Esophagus squamous epithelium (tissue), 4 donors: Measurements from ENCODE around the gene RAB26.

Experiments
- CTCF ChIP-seq, 6 experiments: fragments of 450-650 bp in 4 of 6; fragments of 200-600 bp in 2 of 6; sonication (generic) in 2 of 6; IDR thresholded peaks; one replicate each; pipeline ENCODE4 v1.5.1; 2016 to 2019; ENCODE audit warnings: antibody characterized with exemption in 6 of 6, mild to moderate bottlenecking in 4 of 6, moderate library complexity in 4 of 6
- POLR2A ChIP-seq, 4 donors: fragments of 450-650 bp; IDR thresholded peaks; one replicate each; pipeline ENCODE4 v1.6.1; 2017; ENCODE audit warnings: antibody characterized with exemption in 4 of 4, mild to moderate bottlenecking in 4 of 4, moderate library complexity in 3 of 4

- TF ChIP-seq CTCF (IDR thresholded peaks at IDR 0.05): no peak
- no peak for TF ChIP-seq POLR2A (IDR thresholded peaks at IDR 0.05)
Observed at GRCh38 chr16:2198283-2198682, 49.9 kb downstream of the RAB26 start.
